ENCODE measurements around the gene GRM2.

GRM2 gene

GRCh38 chr3:51676102-51676640 lies 30.7 kb upstream of the GRM2 start:
- no peak overlapping the region for H3K4me3 ChIP-seq (ENCODE audit: low read length)
- TF ChIP-seq CTCF (conservative IDR thresholded peaks at IDR 0.05; ENCODE audit: low read depth, low read length) = no peak
- DNase-seq (ENCODE audit: low read depth) = no peak

- no peak for DNase-seq (ENCODE audit: low read depth)
- H3K4me3 ChIP-seq (ENCODE audit: low read length) = no peak overlapping the region
- TF ChIP-seq CTCF (conservative IDR thresholded peaks at IDR 0.05; ENCODE audit: low read depth, low read length) = no peak
Observed at GRCh38 chr3:51677358-51677757, 29.5 kb upstream of the GRM2 start.

- no peak for DNase-seq (ENCODE audit: low read depth)
- TF ChIP-seq CTCF (conservative IDR thresholded peaks at IDR 0.05; ENCODE audit: low read depth, low read length) = no peak
- H3K4me3 ChIP-seq (ENCODE audit: low read length) = no peak overlapping the region
Observed at GRCh38 chr3:51678186-51678585, 28.7 kb upstream of the GRM2 start.

GRCh38 chr3:51678641-51679040 lies 28.2 kb upstream of the GRM2 start:
- no peak for DNase-seq (ENCODE audit: low read depth)
- no peak for TF ChIP-seq CTCF (conservative IDR thresholded peaks at IDR 0.05; ENCODE audit: low read depth, low read length)
- H3K4me3 ChIP-seq (ENCODE audit: low read length) = no peak overlapping the region

GRCh38 chr3:51679318-51679717 lies 27.6 kb upstream of the GRM2 start:
- no peak overlapping the region for H3K4me3 ChIP-seq (ENCODE audit: low read length)
- TF ChIP-seq CTCF (conservative IDR thresholded peaks at IDR 0.05; ENCODE audit: low read depth, low read length) = no peak
- no peak for DNase-seq (ENCODE audit: low read depth)

- H3K4me3 ChIP-seq (ENCODE audit: low read length) = no peak overlapping the region
- TF ChIP-seq CTCF (conservative IDR thresholded peaks at IDR 0.05; ENCODE audit: low read depth, low read length) = no peak
- DNase-seq (ENCODE audit: low read depth) = no peak
Observed at GRCh38 chr3:51679777-51680176, 27.1 kb upstream of the GRM2 start.

GRCh38 chr3:51680196-51680595 lies 26.7 kb upstream of the GRM2 start:
- no peak for TF ChIP-seq CTCF (conservative IDR thresholded peaks at IDR 0.05; ENCODE audit: low read depth, low read length)
- no peak for DNase-seq (ENCODE audit: low read depth)
- no peak overlapping the region for H3K4me3 ChIP-seq (ENCODE audit: low read length)
